ENCODE measurements around the gene TRPV4.

- TF ChIP-seq GATA2 (IDR thresholded peaks at IDR 0.05; ENCODE audit: low read depth, low read length) (no peak), GATA3 (IDR thresholded peaks at IDR 0.05; ENCODE audit: low read depth, low read length) (no peak)
Measured at GRCh38 chr12:109741286-109741969, 91.8 kb downstream of the TRPV4 start.

Measured in SH-SY5Y (cell line).